ENCODE data around the gene NR3C2.

DNA sequence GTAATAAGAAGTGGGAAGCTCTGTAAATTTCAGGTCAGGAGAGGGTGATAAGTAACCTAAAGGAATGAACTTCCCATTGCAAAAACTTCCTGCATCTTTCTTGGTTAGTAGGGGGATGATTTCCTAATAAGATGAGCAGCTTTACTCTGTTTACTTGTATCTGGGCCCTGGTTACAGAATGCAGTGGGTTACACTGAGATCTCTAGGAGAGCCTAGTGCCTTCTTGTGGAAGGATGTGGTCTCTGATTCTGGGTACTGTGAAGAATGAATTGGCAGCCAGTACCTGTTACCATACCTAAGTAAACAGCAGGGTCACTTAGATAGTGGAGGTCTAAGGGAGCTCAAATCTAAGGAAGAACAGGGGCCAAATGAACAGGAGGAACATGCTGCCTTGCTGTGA is 389.8 kb downstream of the NR3C2 start:
- TF ChIP-seq, protein P1, sequence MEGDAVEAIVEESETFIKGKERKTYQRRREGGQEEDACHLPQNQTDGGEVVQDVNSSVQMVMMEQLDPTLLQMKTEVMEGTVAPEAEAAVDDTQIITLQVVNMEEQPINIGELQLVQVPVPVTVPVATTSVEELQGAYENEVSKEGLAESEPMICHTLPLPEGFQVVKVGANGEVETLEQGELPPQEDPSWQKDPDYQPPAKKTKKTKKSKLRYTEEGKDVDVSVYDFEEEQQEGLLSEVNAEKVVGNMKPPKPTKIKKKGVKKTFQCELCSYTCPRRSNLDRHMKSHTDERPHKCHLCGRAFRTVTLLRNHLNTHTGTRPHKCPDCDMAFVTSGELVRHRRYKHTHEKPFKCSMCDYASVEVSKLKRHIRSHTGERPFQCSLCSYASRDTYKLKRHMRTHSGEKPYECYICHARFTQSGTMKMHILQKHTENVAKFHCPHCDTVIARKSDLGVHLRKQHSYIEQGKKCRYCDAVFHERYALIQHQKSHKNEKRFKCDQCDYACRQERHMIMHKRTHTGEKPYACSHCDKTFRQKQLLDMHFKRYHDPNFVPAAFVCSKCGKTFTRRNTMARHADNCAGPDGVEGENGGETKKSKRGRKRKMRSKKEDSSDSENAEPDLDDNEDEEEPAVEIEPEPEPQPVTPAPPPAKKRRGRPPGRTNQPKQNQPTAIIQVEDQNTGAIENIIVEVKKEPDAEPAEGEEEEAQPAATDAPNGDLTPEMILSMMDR (IDR thresholded peaks at IDR 0.05) = no peak
- TF ChIP-seq ZFX (IDR thresholded peaks at IDR 0.05; ENCODE audit: borderline replicate concordance) = no peak
